Stimulated activated CD4-positive, alpha-beta T cell treated with anti-CD3 and anti-CD28 coated beads, TNF-alpha, amount 100 ng/mL, for 4 hours (primary cell): ENCODE measurements around the gene RNF11.

ENCODE experiments used
- DNase-seq, 3 experiments: peaks; one replicate each; pipeline ENCODE4 v3.0.0-alpha.2; 2020; ENCODE audit warnings: low read depth in 3 of 3

Gene RNF11

DNA sequence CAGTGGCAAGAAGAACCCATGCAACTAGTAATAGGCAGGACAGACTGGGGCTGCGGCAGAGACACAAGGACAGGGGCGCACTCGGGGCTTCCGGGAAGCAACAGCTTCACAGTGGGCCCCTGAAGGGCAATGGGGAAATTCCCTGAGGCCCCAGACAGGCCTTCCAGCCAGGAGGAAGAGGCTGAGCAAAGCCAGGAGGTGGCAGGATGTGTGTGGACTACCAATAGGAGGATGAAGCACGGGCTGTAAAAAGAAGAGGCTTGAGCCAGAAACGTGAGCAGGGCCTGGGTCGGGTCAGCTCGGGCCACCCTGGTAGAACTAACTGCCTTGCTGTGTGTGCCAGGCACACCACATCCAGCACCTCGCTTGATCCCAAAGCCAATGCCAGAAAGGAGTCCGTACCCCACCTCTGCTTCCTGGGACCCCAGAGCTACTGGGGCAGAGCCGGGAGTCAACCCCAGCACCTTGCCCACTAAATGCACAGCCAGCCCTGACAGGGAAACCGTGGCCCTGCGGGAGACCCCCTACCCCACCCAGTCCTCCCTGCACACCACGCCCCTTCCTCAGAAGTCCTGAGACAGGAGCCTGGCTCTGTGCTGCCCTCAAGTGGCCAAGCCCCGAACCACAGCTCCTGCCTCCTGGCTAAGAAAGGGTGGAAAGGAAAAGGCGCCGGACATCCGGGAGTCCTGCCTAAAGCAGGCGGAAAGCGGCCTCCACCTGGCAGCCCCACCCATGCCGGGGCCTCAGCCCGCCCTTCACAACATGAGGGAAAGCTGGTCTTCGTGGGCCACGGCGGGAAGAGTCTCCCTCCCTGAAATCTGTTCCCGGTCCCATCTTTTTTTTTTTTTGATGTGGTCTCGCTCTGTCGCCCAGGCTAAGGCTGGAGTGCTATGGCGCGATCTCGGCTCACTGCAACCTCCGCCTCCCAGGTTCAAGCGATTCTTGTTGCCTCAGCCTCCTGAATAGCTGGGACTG is 60.6 kb downstream of the RNF11 start:
- DNase-seq, result peak; percentile 19 to 52 (median 45)

DNA sequence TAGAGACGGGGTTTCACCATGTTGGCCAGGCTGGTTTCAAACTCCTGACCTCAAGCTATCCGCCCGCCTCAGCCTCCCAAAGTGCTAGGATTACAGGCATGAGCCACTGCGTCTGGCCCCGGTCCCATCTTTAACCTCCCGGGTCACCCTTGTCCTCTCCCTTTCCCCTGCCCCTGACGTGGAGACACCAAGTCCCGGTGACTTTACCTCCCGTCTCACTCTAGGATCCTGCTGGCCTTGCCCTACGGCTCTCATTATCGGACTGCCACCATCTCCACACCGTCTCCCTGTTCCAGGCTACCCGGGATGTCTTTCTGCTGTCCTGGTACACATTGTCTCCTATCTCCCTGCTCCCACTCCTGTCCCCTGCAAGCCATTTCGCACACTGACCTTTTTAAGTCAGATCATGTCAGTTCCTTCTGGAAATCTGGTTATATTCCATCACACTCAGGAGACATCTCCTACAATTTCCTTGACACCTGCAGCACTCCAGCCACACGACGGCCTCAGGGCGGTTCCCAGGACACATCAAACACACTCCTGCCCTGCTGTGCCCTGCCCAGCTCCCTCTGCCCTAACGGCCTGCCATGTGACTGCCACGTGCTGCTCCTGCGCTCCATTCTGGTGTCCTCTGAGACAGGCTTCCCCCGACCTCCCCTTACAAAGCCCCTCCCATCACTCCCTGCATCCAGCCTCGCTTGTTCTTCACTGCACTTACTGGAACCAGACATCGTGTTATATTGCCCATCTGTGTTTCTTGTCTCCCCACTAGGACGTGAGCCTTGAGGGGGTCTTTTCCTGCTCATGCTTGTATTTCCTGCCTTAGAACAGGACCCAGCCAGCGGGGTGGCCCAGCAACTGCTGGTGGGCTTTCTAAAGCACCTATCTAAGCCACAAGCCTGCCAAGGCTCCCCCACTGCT is 61.6 kb downstream of the RNF11 start:
- DNase-seq, result no peak

DNA sequence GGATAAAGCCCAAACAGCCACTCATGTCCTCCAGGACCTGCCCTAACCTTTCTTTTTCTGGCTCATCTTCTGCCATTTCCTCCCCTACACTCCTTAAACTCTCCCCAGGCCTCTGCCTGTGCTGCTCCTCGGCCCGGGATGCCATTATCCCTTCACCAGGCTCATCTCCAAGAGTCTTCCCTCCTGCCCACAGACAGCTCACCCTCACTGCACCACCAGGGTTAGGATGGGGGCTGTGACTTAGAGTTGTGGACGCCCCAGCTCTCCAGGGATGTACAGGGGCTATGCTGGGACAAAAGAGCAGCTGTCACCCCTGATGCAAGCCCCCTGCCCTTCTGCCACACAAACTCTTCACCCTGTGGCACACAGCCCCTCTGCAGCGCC is 62.2 kb downstream of the RNF11 start:
- no peak for DNase-seq

DNA sequence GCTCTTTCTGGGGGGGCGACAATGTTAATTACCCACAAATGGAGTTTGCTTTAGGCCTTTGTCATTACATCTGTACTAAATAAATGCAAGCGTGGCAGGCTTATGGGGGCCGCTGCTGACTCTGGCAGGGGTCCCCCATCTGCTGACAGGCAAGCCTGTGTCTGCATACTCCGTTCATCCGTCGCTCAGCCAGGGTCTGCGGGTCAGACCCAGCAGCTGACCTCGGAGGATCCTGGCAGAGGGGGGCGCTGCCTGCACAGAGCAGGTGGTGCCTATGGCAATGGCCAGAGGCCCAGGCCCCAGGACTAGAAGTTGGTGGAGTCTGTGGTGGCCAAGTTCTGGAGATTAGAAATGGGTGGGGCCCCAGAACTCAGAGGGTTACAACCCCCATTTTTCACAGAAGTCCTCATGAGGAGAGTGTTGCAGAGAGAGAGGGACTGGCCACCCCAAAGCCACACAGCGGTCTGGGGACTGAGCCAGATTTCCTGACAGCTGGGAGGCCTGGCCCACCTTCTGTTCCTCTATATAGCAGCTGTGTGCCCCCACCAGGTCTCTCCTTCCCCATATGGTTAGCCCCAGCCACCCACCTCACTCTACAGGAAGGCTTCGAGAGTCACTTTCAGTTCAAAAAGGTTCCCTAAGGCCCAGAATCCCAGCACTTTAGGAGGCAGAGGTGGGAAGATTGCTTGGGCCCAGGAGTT is 63.3 kb downstream of the RNF11 start:
- DNase-seq, result no peak

DNA sequence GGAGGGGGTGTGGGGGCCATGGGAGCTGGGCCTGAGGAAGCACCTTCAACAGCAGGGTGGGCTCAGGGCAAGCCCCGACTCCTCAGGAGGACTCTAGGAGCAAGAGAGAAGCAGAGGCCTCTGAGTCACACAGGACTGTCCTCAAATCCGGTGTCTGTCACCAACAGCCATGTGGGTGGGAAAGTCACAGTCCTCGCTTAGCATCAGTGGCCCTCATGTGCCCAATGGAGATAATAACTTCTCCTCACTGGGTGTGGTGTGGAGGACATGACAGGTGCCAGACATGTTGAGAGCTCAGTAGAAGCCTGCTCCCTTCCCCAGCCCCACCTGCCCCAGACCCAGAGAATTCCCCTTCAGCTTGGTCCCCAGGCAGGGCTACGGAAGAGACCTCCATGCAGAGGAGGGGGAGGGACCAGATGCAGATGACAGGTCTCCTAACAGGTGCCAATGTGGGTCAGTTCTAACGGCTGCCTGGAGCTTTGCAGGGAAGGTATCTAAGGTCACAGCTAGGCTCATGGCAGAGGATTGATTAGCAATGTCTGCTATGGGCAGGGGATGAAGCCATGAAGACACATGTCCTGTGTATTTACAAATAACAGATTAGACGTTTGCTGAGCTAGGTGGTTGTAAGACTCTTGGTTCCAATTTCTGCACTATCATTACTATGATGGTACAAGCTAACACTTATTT is 64.1 kb downstream of the RNF11 start:
- no peak for DNase-seq

DNA sequence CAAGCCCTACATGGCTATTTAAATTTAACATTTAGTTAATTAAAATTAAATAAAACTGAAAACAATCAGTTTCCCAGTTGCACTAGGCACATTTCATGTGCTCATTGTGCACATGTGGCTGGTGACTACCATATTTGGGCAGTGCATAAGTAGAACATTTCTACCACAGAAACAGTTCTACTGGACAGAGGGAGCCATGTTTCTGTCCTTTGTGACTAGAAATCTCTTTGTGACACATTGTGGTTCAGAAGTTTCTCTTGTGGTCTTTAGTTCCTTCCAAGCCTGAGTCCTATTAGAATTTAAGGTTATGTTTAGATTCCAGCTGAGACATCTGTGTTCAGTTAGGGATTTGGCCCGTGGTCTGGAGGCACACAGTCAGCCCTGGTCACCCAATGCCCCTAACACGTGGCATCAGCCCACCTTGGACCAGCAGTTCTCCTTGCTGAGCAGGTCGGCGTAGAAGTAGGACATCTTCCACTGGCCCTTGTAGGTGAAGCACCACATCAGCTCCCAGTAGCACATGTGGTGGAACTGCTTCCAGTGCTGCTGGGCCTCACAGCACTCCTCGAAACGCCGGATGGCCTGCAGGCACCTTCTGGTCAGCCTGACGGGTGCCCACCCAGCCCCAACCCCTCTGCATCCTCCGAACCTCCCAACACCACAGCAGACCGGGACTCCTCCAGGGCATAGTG is 65.2 kb downstream of the RNF11 start:
- DNase-seq, result no peak

DNA sequence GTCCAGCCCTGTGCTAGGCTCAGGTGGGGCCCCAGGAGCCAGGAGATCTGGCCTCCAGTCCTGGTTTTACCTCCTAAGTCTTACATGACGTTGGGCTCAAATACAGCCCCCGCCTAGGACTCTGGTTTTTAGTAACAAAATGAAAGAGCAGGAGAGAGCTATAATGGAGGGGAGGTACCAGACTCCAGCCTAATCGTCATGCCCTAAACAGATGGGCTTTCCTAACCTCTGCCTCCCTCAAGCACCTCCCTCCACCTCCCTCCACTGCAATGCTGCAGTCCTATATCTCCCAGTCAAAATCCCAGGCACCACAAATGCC is 65.7 kb downstream of the RNF11 start:
- no peak for DNase-seq

DNA sequence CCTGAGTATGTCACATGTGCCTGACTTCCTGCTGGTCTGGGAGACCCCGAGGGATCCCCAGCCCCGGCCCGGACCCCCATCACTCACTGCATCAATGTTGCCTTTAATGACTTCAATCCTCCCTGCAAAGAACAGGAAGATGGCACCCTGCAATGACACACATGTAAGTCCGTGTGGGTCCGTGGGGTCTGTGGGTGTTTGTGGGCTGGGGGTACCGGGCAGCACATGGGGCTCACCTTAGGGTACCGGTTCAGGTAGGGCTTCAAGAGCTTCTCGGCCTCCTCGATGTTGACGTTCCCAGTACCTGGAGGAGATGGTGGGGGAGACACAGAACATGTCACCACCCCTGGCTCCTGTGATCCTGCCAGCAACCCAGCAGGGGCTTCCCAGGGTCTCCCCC is 66.2 kb downstream of the RNF11 start:
- DNase-seq, result no peak

DNA sequence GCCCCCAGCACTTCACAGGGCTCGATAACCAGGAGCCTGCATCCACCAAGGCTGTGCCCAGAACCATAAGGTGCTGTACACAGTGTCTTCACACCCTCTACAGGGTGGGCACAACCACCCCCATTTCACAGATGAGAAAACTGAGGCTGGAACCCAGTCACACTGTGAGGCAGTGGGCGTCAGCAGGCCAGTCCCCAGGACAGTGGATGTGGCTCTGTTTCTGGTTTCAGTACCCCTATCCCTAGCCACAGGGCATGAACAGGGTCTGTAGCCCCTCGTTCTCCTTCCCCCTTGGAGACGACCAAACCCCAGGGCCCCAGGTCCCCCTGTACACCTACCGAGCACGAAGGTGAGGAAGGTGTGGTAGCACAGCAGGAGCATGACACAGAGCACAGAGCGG is 66.7 kb downstream of the RNF11 start:
- no peak for DNase-seq

DNA sequence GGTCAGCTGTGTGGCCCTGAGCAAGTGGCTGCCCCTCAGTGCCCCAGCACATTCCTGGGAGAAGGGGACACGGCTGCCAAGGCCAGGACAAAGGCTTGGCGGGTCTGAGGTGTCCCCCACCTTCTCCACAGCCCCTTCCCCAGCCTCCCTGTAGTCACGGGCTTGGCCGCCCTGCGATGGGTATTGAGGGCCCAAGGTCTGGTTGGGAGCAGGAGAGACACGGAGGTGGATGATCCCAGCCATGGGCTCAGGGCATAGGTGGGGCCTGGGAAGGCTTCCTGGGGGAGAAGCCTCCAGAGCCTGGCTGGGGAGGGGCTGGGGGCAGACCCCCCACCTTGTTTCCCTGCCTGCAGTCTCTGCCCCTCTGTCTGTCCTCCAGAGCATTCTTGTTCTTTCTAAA is 67.2 kb downstream of the RNF11 start:
- no peak for DNase-seq

DNA sequence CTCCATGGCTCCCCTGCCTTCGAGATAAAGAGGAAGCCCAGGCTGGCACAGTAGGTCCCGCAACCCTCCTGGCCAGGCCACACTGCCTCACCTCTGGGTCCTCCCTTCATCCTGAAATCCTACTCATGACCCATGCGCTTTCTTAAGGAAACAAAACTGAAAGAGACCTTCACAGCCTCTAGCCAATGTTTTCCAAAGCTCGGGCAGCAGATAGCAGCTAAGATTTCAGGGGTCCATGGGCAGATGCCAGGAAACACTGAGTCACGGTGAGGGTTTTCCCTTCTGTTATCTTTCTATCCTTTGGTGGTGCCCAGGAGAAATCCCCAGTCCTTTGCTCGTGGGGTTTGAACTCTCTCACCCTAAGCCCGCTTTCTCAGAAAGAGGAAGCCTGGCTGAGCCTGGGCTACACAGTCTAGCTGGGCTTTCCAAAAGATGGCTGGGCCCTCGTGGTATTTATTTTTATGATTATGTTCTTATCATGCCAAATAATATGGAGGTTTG is 67.7 kb downstream of the RNF11 start:
- no peak for DNase-seq

DNA sequence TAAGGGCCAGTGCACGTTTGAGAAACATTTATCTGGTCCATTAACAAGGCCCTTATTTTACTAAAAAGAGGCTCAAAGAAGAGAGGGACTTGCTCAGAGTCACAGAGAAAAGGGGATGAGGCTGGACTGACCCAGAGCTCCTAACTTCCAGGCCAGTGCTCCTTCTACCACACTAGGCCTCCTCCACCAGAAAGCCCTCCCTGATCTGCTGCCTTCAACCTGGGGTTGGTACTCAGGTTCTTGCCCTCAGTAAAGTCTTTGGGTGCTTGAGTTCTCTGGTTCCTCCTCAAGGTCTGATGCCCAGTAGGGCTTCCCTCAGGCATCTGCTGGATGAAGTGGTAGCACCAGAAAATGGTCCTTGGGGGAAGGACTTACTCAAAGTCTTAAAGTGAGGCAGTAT is 68.3 kb downstream of the RNF11 start:
- DNase-seq, result no peak

DNA sequence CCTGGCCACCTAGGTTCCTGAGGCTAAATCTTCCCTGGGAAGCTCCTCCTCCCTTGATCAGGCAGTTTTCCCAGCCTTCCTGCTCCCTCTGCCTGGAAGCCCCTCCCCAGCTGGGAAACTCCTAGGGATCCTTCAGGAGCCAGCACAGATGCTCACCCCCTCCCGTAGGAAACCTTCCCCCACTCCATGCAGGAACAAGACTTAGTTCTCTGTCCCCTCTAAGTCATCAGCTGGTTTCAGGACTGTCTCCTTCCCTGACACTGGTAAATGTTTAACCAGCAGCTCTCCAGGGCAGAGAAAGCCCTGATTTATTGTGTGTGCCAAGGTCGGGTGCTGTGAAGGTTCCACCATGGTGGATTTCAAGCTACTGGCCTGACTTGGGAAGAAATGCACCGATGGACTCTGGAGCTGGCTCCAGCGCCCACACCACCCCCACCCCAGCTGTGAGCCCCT is 69.3 kb downstream of the RNF11 start:
- DNase-seq, result no peak

DNA sequence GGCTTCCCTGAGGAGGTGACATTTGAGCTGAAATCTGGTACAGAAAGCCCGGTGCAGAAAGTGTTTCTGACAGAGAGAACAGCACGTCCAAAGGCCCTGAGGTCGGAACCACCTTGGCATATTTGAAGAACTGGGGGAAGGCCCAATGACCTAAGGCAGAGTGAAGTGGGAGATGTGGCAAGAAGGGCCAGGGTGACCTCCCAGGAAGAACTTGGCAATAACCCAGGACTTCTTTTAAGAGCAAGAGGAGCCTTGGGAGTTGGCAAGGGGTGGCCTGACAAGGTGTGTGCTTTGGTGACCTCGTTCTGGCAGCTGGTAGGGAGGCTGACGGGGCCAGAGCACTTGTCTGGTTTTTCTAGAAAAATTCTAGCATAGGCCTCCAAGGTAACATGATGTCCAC is 70.9 kb downstream of the RNF11 start:
- DNase-seq, result no peak

DNA sequence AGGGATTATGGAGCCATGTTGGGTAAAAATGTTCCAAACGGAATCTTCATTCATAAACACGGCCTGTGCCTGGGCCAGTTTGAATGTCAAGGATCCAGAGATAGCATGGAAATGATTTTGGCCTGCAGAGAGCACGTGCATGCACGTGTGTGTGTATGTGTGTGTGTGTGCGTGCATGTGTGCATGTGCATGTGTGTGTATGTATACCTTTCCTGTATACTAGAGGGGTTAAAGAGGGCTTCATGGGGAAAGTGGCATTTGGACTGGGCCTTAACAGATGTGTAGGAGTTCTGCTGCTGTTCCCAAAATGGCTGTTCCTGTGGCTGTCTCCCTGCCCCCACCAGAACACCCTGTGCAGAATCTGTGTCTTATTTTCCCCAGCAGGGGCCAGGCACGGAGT is 72.6 kb downstream of the RNF11 start:
- no peak for DNase-seq

DNA sequence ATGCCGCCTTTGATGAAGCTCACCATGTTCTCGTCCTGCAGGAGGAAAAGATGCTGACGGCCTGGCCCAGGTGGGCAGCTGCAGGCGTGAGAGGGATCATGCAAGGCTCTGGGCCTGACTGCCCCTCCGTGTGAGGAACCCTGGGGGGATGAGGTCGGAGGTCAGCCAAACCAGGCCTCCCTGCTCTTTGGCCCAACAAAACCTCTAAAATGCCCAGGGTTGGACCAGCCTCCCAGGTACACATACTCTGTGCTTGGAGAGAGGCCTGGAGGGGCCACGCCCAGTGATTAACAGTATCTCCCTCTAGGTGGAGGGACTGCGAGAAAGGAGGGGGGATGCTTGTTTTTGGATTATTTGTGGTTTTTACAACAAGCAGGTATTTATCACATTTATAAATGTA is 73.2 kb downstream of the RNF11 start:
- DNase-seq, result no peak

DNA sequence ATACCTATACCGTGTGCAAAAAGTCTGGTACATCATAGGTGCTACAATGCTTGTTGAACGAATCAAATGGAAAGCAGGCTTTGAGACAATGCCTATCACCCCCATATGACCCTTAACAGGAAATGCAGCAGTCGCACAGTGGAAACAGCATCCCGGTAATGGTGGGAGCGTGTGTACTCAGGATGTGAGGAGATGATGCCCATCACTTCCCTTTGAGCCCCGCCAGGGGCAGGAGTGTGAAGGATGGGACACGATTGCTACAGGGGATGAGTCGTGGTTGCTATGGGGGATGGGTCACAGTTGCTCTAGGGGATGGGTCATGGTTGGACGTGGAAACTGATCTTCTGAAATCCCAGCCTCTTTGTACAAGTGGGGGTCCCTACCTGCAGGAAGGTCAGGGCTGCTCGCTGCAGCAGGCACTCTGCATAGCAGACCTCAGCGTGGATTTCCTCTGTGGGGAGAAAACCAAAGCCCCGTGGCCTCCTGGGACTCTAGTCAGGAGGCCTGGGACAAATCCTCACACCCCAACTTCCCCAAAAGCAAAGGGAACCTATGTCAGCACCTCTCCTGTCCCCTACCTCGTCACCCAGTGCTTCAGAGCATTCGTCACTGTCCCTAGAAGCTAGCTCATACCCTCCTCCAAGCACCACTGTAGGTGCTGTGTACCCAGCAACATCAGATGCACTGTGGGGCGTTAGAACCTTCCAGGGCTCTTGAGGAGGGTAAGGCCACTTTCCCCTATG is 75.0 kb downstream of the RNF11 start:
- DNase-seq, result no peak

DNA sequence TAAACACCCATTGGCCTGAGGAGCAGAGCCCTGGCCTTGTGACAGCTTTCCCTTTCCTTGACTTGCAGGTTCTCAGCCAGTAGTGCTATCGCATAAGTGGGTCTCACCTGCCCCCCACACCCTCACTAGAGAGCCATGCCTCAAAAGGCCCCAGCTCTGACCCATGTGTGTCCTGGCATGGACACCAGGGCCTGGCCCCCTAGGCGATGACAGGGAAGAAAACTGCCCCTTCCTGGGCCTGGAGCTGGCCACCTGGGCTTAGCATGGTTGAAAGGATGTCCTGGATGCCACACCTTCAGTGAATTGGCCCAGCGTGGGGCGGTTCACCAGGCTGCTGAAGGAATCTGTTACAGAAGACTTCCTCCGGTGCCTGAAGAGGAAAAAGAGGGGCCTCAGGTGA is 75.8 kb downstream of the RNF11 start:
- DNase-seq, result no peak

DNA sequence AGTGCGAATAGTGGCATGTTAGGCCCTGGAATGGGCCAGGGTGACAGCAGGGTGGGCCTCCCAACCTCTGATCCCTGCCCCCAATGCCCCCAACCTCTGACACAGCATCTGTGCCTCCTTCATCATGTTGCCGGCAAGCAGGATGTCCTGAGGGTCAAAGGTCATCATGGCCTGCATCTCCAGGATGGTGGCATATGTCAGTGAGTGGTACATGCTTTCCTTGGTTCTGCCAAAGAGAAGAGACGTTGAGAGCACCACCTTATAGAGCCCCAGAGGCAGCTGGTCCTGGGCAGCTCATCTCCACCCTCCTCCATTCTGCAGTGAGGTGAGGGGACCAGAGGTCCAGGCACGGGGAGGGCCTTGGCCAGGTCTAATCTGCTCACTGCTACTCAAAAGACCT is 76.6 kb downstream of the RNF11 start:
- DNase-seq, result no peak

DNA sequence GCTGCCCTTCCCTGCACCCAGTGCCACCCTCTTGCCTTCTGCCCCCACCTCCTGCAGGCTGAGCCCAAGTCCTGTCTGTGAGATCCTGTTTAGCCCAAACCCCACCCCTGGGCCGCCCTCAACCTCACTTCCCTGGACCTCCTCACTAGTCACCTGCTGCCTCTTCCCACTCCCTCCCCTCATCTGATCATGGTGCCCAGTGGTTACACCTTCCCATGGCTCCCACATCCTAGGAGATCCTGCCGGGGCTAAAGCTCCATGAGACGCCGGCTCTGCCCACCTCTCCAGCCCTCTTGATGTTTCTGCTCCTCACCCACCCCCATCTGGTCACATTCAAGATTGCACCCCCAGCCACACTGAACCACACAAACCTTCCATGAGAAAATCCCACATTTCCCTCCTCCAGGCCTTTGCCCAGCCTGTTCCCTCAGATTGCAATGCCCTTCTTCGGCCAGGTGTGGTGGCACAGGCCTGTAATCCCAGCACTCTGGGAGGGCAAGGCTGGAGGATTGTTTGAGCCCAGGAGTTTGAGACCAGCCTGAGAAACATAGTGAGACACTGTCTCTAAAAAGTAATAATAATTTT is 77.3 kb downstream of the RNF11 start:
- no peak for DNase-seq
